ENCODE data around the gene ZNF474.

Gene ZNF474

DNA sequence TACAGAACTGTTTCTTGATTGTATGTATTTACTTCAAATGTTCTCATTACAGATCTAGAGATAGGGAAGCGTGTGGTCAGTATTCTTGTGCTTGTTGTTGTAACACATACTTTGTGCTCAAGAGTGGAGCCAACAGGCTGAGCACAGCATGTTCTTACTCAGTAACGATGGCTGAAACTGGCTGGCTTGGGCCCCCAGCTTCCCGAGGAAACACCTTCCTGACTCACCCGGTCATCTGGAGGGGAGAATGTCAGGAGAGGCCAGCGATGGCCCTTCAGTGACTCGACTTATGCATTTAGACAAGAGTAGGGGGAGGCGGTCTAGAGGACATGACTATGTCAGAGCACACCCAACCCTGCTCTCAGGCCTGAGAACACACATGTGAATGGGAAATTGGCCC, 25.6 kb downstream of the ZNF474 start:
- DNase-seq: no peak

DNA sequence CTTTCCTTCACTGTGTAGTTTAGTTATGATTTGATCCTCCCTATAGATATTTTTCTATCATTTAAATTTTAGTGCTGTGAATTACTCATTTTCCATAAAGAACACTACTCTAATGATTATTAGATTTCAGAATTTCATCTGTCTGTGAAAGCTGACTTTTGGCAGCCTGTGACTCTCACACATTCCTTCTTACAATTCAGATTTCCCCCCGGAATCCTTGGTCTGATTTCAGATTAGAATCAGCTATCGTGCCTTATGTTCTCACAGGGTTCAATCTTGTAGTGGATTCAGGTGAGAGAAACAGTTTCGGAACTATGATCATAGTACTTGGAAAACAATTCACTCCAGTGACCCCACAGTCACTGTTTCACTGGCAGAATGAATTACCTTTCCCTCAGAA, 26.2 kb downstream of the ZNF474 start:
- DNase-seq: no peak

DNA sequence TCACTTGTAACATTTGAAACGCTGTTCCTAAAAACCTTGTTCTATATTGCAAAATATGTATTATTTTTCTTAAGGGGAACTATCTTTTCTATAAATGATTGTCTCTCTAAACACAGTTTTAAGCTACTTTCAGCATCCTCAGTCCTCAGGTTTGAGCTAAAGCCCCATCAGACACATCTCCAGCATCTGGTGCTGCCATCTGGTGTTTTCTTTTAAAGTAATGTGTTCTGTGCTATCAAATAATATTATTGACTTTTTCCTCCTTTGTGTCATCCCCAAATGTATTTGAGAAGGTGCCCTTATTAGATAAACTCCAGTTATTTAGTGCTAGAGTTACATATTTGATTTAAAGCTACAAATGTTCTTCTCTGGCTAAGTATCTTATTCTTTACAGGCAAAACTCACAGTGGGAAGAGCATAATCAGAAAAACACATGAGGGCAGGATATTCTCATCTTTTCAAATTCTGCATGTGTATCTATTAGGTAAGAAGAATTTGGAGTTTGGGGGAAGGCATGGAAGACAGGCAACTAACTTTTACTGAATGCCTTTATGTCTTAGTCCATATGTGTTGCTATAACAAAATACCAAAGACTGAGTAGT, 27.5 kb downstream of the ZNF474 start:
- DNase-seq: no peak

DNA sequence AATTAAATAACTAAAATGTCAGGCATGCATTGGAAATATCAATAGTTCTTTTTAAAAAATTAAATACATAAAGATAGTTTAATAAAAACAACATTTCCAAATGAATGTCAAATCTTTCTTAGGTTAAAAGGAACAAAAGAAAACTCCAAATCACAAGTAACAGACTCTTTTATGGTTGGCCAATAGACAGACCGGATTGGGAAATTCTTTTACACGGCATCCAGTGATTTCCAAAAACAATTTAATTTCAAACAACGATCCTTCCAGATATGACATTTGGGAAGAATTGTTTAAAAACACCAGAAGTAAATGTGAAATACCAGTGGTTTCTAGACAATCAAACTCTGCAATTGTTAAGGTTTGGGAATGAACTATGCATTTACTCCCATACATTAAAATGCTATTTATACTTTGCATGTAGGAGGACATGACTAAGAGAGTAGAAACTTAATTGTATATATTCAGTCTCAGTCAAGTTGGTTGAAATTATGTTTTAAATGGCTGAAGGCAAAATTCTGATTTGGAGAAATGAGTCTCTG, 32.8 kb downstream of the ZNF474 start:
- DNase-seq: no peak

DNA sequence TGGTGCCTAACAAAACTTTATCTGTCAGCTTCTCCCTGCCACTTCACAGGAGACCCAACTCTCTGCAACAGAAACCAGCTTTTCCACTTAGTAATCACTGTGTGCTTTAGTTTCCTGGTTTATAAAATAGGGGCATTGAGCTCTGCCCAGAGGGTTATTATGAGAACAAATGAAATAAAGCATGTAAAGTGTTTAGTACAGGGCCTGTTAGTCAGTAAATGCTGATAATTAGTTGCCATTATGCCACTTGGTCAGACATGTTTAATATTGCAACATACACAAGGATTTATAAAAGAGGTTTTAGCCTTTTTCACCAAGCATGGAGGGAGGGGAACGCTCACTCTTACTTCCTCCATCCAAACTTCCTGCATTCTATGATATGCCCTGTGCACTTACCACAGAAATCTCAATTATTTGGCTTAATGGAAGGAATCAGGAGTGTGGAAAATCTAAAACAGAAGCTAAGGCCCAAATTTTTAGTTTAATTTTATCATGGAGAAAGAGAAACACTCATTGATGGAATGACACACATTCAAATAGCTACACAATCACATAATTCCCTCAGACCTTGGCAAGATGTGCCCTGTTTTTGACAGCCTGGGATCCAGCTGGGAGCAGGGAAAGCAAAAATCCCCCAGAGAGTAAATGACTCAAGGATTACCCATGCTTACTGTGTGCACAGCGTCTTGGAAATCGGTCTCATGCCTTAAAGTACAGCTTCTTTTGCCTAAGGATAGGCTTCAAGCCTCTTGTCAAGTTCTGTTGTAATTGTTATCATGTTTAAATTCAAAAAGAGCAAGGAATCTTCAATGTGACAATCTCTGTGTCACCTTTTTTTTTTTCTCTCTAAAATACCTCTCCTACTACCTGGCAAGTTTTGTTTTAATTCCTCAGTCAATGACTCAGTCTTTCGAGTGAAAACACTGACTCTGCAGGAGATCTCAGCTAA, 34.0 kb downstream of the ZNF474 start:
- DNase-seq: no peak

DNA sequence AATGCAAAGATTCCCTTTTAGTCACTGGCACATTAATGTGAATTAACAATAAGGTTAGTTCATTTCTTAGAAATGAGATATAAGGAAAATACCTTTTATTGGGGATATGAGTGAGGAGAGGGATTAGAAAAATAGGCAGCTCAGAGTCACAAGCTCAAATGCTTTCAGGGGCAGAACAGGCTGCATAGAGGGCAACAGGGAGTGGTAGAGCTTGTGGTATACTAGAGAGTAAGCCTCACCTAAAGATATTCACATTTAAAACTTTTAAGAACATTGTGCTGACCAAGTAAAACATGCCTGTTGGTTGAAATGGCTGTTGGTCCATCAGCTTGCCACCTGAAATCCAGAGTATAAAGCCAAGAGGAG, 34.7 kb downstream of the ZNF474 start:
- DNase-seq: no peak

DNA sequence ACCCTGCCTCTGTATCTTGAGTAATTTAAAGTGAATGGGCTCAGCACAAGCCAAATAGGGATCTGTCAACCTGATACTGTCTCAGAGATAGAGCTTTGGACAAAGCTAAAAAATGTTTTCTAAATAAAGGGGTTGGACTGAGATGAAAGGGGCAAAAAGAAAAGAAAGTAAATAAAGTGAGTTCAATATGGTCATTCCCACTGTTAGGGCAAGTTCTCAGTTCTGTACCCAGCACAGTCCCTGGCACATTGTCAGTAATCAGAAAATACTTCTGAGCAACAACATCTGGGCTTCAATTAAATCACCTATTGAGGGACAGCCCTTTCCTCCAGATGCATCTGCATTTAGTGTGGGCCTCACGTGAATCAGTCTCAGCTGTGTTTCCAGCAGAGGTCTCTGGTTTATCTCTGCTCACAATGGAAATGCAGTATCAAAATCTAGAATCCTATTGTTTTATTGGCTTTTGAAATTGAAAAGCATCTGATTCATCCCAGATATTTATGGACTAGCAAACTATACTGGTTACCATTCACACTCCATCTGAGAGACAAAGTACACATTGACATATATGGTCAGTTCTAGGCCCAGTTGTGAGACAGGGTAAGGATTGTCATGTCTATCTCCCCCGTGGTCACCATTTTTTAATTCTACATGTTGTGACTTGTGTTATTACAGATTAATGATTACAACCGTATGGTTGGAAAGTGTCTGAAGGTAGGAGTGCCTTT, 35.6 kb downstream of the ZNF474 start:
- DNase-seq: no peak

DNA sequence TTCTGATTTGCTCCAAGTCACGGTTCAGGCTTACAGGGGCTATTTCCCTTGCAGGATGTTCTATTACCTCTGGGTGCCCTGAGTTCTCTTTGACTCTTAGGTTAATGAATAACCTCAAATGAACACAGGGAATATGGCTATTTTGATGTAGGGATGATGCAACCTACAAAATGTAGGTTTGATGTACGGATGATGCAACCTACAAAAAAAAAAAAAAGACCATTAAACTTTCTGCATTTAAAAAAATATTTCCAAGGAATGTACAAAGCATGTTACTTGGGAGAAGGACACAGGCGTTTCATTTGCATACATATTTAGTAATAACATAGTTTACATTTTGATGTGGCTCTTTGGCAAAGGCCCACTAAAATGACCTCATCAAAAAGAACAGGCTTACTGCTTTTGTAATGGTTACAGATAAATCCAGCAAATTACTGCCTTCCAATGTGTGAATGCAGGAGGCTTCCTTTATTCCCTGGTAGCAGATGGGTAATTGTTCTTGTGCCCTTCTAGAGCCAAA, 36.3 kb downstream of the ZNF474 start:
- no peak for DNase-seq

DNA sequence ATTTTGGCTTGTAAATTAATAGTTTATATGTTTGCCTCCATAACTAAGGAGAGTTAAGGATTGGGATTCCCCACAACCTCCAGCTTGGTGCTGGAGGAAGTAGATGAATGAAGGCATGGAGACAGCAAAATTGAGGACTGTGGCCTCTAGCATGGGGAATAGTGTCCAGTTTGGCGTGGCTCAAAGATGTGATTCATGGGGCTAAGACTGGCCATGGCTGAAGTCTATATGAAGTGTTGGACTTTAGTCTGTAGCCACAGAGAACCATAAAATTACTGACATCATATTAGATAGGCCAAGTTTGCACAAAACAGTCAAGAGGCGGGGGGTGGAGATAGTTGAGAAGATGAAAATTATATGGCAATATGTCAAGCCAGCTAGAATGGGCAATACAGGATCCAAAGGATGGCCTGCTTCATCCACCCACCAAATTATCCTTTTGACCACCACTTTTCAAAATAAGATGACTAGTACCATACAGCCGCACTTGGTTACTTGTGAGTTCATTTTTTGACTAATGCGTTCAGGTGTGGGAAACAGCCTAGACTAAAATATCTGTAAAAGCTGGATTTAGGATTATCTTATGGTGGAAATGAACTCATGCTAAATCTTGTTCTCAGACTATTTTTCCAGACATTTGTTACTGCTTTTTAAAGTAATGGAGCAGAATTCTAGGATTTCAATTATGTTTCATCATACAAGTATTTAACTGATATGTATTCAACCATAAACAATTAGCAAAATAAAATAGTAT, 40.2 kb downstream of the ZNF474 start:
- no peak for DNase-seq

DNA sequence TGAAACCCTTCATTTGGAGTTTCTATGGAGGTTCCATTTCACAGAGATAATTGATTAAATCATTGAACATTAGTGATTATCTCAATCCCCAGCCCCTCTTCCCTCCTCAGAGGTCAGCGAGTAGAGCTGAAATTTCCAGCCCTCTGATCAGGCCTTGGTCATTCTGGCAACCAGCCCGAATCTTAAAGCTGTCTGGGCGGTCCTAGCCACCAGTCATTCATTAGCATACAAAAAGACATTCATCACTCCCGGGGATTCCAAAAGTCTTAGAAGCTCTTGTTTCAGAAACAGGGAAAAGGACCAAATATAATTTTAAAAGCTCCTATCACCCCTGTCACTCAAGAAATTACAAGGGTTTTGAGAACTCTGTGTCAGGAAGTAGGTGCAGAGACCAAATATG, 41.3 kb downstream of the ZNF474 start:
- no peak for DNase-seq

DNA sequence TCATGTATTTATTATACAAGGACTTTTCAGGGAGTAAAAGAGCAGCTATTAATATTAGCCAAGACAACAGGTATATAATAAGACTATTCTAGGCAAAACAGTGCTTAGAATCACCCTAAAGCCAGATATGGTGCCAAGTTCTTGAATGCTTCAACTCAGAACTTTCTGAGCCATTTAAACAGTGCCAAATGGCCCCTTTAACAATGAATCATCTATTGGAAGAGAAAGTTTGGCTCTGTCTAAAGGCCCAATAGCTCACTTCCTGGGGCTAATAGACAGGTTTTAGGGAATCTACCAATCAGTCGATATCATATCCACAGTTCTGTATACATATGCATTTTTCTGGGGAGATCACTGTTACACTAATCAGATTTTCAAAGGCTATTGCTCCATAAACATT, 42.9 kb downstream of the ZNF474 start:
- DNase-seq: no peak

DNA sequence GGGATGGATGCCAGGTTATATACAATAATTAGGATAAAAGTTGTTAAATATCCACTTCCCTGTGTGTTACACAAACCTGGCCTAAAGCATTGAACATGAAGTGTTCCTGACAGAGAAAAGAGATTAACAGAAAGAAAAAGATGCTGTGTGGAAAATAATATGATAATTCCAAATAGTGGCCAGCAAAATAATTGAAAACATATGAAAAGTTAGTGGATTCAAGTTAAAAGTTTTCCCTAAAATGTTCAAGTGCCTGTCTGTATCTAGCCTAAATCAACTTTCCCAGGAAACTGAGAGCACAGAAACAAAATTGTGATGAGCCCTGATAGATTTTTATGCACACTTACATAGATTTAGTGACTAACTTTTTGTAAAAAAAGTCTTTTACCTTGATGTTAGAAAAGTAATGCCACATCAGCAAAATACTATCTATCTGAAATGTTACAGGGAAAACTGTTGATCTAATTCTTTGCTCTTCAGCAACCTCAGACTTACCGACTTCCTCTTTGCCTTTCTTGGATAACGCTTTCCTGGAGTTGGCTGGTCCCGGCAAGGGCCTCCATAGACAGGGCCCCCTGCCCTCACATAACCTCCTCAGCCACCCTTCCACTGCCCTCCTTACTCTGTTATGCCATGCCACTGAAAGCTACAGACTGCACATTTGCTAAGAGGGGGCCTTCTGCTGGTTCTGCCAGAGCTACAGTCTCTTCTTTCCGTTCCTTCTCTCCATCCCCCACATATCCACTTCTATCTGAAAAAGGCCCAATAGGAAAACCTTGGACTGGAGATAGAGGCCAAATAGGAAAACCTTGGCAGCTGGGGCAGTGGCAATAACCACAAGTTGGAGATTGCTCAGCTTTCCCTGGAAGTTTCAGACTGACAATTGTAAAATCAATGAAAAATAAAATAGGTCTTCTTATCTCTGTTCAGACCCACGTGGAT, 44.4 kb downstream of the ZNF474 start:
- DNase-seq: no peak

DNA sequence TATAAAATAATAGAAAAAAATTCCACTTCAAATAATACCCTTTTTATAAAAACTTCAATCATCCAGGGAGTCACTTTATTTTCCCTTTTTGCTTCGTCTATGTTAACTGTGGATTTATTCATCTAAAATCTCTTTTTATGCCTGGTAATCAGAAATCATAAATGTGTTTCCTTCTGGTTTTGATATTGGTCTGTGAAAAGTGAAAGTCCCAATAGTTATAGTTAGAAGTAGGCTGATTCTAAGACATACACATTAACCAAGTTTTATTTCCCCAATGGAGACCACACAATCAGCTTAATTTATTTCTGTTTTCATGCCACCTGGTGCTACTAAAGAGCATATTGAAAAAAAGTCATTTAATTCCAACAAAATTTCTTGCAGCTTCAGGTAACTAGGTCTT, 45.7 kb downstream of the ZNF474 start:
- DNase-seq: no peak

DNA sequence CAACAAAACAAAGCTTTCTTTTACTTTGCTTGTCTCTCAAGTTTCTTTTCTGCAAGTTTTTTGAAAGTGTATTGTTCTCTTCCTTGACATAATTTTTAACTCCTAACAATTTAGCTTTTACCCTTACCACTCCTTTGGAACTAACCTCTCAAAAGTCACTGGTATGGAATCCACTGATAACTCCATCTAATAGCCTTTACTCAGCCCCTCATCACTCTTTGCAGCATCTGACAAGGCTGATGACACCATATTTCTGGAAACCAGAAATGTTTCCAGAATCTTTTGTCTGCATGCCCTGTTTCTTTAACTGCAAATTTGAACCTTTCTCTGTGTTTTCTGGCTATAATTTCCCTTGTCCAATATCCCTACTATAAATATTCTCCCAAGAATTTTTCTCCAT, 46.5 kb downstream of the ZNF474 start:
- no peak for DNase-seq

DNA sequence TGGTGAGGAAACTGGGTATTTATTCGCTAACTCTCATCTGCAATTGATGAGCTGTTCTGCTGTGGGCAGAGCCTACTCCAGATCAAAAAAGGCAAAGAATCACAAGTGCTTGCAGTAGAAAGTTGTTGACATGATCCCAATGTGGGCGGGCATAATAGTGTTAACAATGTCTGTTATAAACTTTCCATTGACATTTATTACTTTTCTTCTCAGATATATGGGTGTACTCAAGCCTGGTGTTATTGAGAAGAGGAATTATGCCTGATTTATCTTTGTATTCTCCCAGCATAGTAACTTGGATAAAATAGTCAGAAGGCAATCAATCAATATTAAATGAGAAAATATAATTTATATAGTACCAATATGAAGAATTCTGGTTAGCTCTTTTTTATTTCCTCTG, 47.8 kb downstream of the ZNF474 start:
- no peak for DNase-seq

DNA sequence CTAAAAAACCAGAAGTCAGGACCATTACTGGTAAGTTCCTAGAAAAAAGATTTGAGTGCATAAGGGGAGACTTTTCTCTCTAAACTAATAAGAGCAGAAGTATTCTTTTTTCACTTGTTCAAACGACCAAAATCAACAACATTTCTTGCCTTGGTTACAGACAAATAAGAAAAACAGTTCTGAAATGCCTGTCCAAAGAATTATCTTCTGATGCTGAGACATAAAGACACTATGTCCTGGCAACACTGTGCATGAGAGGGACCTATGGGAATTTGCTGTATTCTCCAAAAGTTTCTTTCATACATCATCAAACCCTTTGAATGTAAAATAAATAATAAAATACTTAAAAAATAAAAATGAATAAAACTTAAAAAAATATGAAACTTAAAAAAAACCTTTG, 50.4 kb downstream of the ZNF474 start:
- DNase-seq: no peak

DNA sequence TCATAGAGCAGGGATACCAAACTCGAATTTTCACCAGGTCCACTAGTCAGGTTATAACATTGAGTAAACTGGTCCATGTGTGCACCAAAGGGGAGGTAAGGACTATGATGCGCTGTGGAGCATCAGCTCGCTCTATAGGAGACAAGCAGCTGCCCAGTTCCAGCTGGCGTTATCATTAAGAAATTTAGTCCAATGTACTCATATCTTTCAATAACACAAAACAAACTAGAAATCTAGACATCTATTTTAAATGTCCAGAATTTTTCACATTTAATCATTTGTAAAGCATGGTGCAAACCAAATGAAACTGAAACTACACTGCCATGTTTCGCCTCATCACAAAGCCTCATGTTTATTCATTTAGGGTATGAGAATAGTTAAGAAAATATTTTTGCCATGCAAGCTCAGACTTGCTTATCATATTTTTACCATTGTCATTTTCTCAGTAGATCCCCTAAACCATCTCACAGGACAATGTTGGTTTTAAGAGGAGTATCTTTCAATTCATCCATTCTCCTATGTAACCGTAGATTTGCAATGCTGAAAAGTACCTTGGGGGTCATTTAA, 50.9 kb downstream of the ZNF474 start:
- DNase-seq: no peak

DNA sequence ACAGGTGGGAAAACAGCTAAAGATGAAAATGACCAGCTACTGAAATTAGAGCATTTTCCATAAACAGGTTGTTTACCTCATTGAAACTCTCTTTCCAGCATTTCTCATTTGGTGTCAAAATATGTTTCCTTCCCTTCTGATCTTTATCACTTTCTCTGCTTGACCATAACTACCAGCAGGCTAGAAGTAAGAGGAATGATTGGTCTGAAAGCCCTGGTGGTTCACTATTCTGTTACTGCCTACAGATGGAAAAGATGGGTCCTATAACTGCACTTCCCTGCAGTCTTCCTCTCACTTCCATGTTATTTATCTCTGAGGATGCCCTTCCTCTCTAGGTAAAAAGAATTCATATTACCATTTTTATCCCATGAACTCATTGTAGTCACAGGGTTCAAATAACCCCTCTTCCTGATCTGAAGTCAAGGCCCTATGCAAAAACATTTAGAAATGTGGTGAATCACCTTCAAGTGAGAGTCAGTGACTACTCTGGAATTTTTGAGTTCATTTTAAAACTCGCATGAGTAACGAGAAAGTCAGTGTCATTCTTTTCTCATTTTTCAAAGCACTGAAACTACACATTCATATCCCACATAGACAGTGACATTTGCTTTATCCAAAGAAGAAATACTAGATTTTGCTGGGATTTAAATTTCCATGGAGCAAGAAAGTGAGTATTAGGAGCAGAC, 51.7 kb downstream of the ZNF474 start:
- DNase-seq: no peak

DNA sequence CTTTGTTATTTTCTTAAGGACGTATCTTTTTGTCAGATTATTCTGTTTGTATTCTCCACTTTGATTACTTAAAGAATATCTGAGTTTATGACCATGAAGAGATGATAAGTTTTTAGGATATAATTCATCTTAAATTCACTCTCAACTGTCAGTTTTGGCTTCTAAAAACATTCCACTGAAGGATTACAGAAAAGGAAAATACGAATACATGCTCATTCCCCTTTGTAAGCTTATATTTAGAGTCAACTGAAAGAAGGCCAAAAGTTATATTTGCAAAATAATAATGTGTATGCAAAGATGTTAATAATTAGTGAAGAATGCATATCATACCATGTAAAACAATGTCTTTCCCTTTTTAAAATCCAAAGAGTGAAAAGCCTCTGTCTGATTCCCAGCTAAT, 52.5 kb downstream of the ZNF474 start:
- no peak for DNase-seq

DNA sequence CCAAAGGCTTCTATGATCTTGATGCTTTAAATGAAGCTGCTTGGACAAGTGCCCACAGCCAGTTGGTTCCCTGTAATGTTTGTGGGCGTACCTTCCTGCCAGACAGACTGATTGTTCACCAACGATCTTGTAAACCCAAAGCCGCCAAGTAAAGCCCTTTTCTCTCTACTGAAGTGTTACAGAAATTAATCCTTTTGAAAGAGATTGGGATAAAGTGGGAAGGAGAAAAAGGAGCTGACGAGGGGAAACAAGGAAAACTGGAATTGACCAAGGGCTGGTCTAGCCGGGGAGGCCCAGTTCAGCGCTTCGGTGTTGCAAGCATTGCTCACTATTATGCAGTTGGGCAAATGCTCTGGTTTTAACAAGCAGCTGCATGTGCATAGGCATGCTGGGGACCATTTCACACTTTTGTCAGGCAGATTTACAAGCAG, 53.2 kb downstream of the ZNF474 start:
- no peak for DNase-seq
